Measurements from ENCODE around the gene NPR3.

The NPR3 gene

DNA sequence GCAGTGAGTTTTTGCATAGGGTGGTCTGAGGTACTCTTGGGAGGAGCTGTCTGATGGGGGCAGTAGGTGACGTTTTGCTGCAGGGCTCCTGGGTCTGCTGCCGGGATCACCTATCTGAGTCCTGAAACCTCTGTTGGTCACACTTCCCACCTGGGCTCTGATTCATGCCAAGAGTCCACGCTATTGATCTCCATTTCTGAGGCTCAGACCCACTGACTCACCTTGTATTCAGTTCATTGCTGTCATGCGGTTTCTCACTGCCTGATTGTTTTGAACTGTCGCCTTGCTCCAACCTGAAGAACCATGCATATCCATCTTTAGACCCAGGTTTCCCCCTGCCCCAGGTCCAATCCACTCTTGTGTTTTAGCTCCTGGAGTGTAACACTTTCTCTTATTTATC, 101.3 kb downstream of the NPR3 start:
- TF ChIP-seq EZH2 (IDR thresholded peaks at IDR 0.05; ENCODE audit: borderline replicate concordance, low read length), result no peak
- TF ChIP-seq, protein P1, sequence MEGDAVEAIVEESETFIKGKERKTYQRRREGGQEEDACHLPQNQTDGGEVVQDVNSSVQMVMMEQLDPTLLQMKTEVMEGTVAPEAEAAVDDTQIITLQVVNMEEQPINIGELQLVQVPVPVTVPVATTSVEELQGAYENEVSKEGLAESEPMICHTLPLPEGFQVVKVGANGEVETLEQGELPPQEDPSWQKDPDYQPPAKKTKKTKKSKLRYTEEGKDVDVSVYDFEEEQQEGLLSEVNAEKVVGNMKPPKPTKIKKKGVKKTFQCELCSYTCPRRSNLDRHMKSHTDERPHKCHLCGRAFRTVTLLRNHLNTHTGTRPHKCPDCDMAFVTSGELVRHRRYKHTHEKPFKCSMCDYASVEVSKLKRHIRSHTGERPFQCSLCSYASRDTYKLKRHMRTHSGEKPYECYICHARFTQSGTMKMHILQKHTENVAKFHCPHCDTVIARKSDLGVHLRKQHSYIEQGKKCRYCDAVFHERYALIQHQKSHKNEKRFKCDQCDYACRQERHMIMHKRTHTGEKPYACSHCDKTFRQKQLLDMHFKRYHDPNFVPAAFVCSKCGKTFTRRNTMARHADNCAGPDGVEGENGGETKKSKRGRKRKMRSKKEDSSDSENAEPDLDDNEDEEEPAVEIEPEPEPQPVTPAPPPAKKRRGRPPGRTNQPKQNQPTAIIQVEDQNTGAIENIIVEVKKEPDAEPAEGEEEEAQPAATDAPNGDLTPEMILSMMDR (IDR thresholded peaks at IDR 0.05; ENCODE audit: low read length), result no peak
- no peaks in the 10 kb centered on the region for H3K36me3 ChIP-seq (ENCODE audit: insufficient read depth, low read length)
- H3K4me2 ChIP-seq (ENCODE audit: low read length), result no peak overlapping the region
- no peak overlapping the region for H3K9ac ChIP-seq (ENCODE audit: low read length)
- no peak overlapping the region for H3K4me3 ChIP-seq (ENCODE audit: low read depth, low read length, poor library complexity, severe bottlenecking)
- H3K9me3 ChIP-seq (ENCODE audit: low read length), result no peaks in the 10 kb centered on the region
- H3F3A ChIP-seq (ENCODE audit: insufficient read depth, low read length), result no peaks in the 10 kb centered on the region
- no peak overlapping the region for H3K27ac ChIP-seq (ENCODE audit: low read depth, low read length, poor library complexity, severe bottlenecking)
- H4K20me1 ChIP-seq (ENCODE audit: insufficient read depth, low read length), result no peaks in the 10 kb centered on the region
- no peak overlapping the region for H2AFZ ChIP-seq (ENCODE audit: low read length)
- no peaks in the 10 kb centered on the region for H3K79me2 ChIP-seq (ENCODE audit: insufficient read depth, low read length)
- no peaks in the 10 kb centered on the region for H3K27me3 ChIP-seq (ENCODE audit: insufficient read depth, low read length)
- no peaks in the 10 kb centered on the region for H3K4me1 ChIP-seq (ENCODE audit: insufficient read depth, low read length, severe bottlenecking)
- no peaks in the 10 kb centered on the region for H3K9me2 ChIP-seq (ENCODE audit: low read depth, low read length)

DNA sequence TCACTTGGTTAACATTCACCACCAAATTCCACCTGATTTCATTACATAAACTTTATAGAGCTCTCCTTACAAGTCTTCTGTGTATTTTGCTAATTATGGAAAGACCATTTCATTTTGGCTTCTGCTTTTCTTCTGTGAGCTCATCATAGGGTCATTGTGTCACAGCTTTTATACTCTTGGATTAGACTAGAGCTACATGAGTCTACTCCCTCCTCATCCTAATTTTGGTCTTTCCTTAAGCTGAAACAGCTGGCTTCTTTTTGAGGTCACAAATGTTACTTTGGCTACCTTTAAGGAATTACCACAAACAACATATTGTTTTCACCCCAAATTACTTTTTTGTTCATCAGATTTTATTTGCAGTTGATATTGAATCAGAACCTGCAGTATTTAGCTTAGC, 103.0 kb downstream of the NPR3 start:
- Histone ChIP-seq H3K4me3 (ENCODE audit: low read depth, low read length, poor library complexity, severe bottlenecking) (no peak overlapping the region), H3K9me3 (ENCODE audit: low read length) (no peaks in the 10 kb centered on the region), H3K9ac (ENCODE audit: low read length) (no peak overlapping the region), H2AFZ (ENCODE audit: low read length) (no peak overlapping the region), H3K36me3 (ENCODE audit: insufficient read depth, low read length) (no peaks in the 10 kb centered on the region), H3K4me1 (ENCODE audit: insufficient read depth, low read length, severe bottlenecking) (no peaks in the 10 kb centered on the region), H3K9me2 (ENCODE audit: low read depth, low read length) (no peaks in the 10 kb centered on the region), H3K27me3 (ENCODE audit: insufficient read depth, low read length) (no peaks in the 10 kb centered on the region), H3F3A (ENCODE audit: insufficient read depth, low read length) (no peaks in the 10 kb centered on the region), H3K79me2 (ENCODE audit: insufficient read depth, low read length) (no peaks in the 10 kb centered on the region), H4K20me1 (ENCODE audit: insufficient read depth, low read length) (no peaks in the 10 kb centered on the region), H3K4me2 (ENCODE audit: low read length) (no peak overlapping the region), H3K27ac (ENCODE audit: low read depth, low read length, poor library complexity, severe bottlenecking) (no peak overlapping the region)
- TF ChIP-seq EZH2 (IDR thresholded peaks at IDR 0.05; ENCODE audit: borderline replicate concordance, low read length), result no peak
- TF ChIP-seq, protein P1 (IDR thresholded peaks at IDR 0.05; ENCODE audit: low read length), result no peak

DNA sequence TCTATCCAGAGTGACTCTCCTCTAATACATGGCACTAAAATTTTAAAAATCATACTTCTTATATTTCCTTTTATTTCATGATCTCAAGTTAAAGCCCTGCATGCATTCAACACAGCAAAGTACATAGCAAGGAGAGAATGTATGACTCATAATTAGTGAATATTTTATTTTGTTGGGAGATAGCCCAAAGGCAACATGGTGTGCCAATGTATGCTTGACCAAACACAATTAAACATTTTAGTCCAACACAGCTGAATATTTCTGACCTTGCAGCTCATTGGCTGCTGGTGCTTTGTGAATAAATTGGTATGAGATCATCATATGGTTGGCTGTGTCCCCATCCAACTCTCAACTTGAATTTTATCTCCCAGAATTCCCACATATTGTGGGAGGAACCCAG, 103.5 kb downstream of the NPR3 start:
- no peak for TF ChIP-seq EZH2 (IDR thresholded peaks at IDR 0.05; ENCODE audit: borderline replicate concordance, low read length)
- TF ChIP-seq, protein P1 (IDR thresholded peaks at IDR 0.05; ENCODE audit: low read length), result no peak
- Histone ChIP-seq H3K79me2 (ENCODE audit: insufficient read depth, low read length) (no peaks in the 10 kb centered on the region), H3K9me3 (ENCODE audit: low read length) (no peaks in the 10 kb centered on the region), H3K9ac (ENCODE audit: low read length) (no peak overlapping the region), H3K27ac (ENCODE audit: low read depth, low read length, poor library complexity, severe bottlenecking) (no peak overlapping the region), H3K4me3 (ENCODE audit: low read depth, low read length, poor library complexity, severe bottlenecking) (no peak overlapping the region), H4K20me1 (ENCODE audit: insufficient read depth, low read length) (no peaks in the 10 kb centered on the region), H2AFZ (ENCODE audit: low read length) (no peak overlapping the region), H3K36me3 (ENCODE audit: insufficient read depth, low read length) (no peaks in the 10 kb centered on the region), H3F3A (ENCODE audit: insufficient read depth, low read length) (no peaks in the 10 kb centered on the region), H3K9me2 (ENCODE audit: low read depth, low read length) (no peaks in the 10 kb centered on the region), H3K4me2 (ENCODE audit: low read length) (no peak overlapping the region), H3K4me1 (ENCODE audit: insufficient read depth, low read length, severe bottlenecking) (no peaks in the 10 kb centered on the region), H3K27me3 (ENCODE audit: insufficient read depth, low read length) (no peaks in the 10 kb centered on the region)

Measured in OCI-LY1 (cell line).